H9 (cell line): ENCODE data around the gene WSCD2. TPM values are rescaled to one million over a fixed set of nuclear protein-coding genes. Genes with fewer than 3 reads are reported as not detected.

Experiments
- DNase-seq: peaks from one replicate; pipeline ENCODE4 v3.0.0-alpha.2; 2017
- H2AFZ ChIP-seq: one replicate; pipeline ENCODE4 v1.6.1; 2013; ENCODE audit warnings: mild to moderate bottlenecking, low read length, control low read depth, moderate library complexity
- H2AK5ac ChIP-seq: 2 replicates; pipeline ENCODE4 v1.6.1; 2013; ENCODE audit warnings: low read length, control low read depth, mixed read lengths; ENCODE audit not compliant: insufficient read length
- H2BK120ac ChIP-seq: one replicate; pipeline ENCODE4 v1.6.1; 2013; ENCODE audit warnings: low read depth, mild to moderate bottlenecking, low read length, control low read depth, inconsistent platforms; ENCODE audit not compliant: poor library complexity, severe bottlenecking
- H2BK12ac ChIP-seq: 2 replicates; pipeline ENCODE4 v1.6.1; 2013; ENCODE audit warnings: low read length, control low read depth, mixed read lengths, low read depth; ENCODE audit not compliant: insufficient read length
- H2BK15ac ChIP-seq: 2 replicates; pipeline ENCODE4 v1.6.1; 2013; ENCODE audit warnings: low read depth, low read length, control low read depth
- H2BK20ac ChIP-seq: one replicate; pipeline ENCODE4 v1.6.1; 2013; ENCODE audit warnings: low read depth, mild to moderate bottlenecking, low read length, control low read depth, inconsistent platforms; ENCODE audit not compliant: poor library complexity, severe bottlenecking
- H2BK5ac ChIP-seq: 2 replicates; pipeline ENCODE4 v1.6.1; 2013; ENCODE audit warnings: low read length, control low read depth, mixed read lengths; ENCODE audit not compliant: insufficient read length
- H3K14ac ChIP-seq: 2 replicates; pipeline ENCODE4 v1.6.1; 2013; ENCODE audit warnings: low read length, control low read depth; ENCODE audit not compliant: insufficient read depth
- H3K18ac ChIP-seq: 2 replicates; pipeline ENCODE4 v1.6.1; 2013; ENCODE audit warnings: low read depth, mild to moderate bottlenecking, mixed read lengths, low read length, control low read depth; ENCODE audit not compliant: insufficient read length
- H3K23ac ChIP-seq: 2 replicates; pipeline ENCODE4 v1.6.1; 2013; ENCODE audit warnings: low read length, control low read depth, mixed read lengths, low read depth; ENCODE audit not compliant: insufficient read length
- H3K23me2 ChIP-seq: 2 replicates; pipeline ENCODE4 v1.6.1; 2013; ENCODE audit warnings: low read depth, mild to moderate bottlenecking, mixed read lengths, low read length, control low read depth; ENCODE audit not compliant: insufficient read length, poor library complexity, severe bottlenecking
- H3K27ac ChIP-seq: 2 replicates; pipeline ENCODE4 v1.5.1; 2013; ENCODE audit warnings: low read length, control low read depth, mixed read lengths, low read depth; ENCODE audit not compliant: insufficient read length
- H3K27me3 ChIP-seq: 2 replicates; pipeline ENCODE4 v1.6.1; 2013; ENCODE audit warnings: low read length, control low read depth, inconsistent platforms; ENCODE audit not compliant: insufficient read depth
- H3K4ac ChIP-seq: 2 replicates; pipeline ENCODE4 v1.6.1; 2013; ENCODE audit warnings: low read depth, mild to moderate bottlenecking, control low read depth, inconsistent platforms, low read length, moderate library complexity
- H3K4me1 ChIP-seq: 2 replicates; pipeline ENCODE4 v1.6.1; 2013; ENCODE audit warnings: low read length, control low read depth, inconsistent platforms; ENCODE audit not compliant: insufficient read depth
- H3K4me2 ChIP-seq: 2 replicates; pipeline ENCODE4 v1.6.1; 2013; ENCODE audit warnings: low read length, control low read depth, mixed read lengths; ENCODE audit not compliant: insufficient read length, insufficient read depth
- H3K56ac ChIP-seq: 2 replicates; pipeline ENCODE4 v1.6.1; 2013; ENCODE audit warnings: low read depth, mild to moderate bottlenecking, mixed read lengths, low read length, control low read depth; ENCODE audit not compliant: insufficient read length
- H3K79me1 ChIP-seq: 2 replicates; pipeline ENCODE4 v1.6.1; 2013; ENCODE audit warnings: low read depth, mild to moderate bottlenecking, moderate library complexity, low read length, control low read depth, inconsistent platforms; ENCODE audit not compliant: insufficient read depth, poor library complexity, severe bottlenecking
- H3K79me2 ChIP-seq: 2 replicates; pipeline ENCODE4 v1.6.1; 2013; ENCODE audit warnings: low read length, control low read depth, inconsistent platforms; ENCODE audit not compliant: insufficient read depth
- H3K9ac ChIP-seq: 2 replicates; pipeline ENCODE4 v1.6.1; 2013; ENCODE audit warnings: low read length, control low read depth, mixed read lengths; ENCODE audit not compliant: insufficient read length; ENCODE audit errors: extremely low read depth
- H3K9me3 ChIP-seq: one replicate; pipeline ENCODE4 v1.6.1; 2013; ENCODE audit warnings: low read depth, low read length, inconsistent platforms; ENCODE audit not compliant: control insufficient read depth
- H3T11ph ChIP-seq: one replicate; pipeline ENCODE4 v1.6.1; 2013; ENCODE audit warnings: mild to moderate bottlenecking, low read length, control low read depth, inconsistent platforms
- H4K20me1 ChIP-seq: one replicate; pipeline ENCODE4 v1.6.1; 2013; ENCODE audit not compliant: control insufficient read depth, insufficient read length, insufficient read depth
- H4K5ac ChIP-seq: 2 replicates; pipeline ENCODE4 v1.6.1; 2013; ENCODE audit warnings: low read depth, mild to moderate bottlenecking, mixed read lengths, low read length, control low read depth; ENCODE audit not compliant: insufficient read length
- H4K8ac ChIP-seq: replicated peaks from 2 replicates; pipeline ENCODE4 v1.6.1; 2013; ENCODE audit warnings: low read length, control low read depth, mixed read lengths, low read depth; ENCODE audit not compliant: insufficient read length
- H4K91ac ChIP-seq: 2 replicates; pipeline ENCODE4 v1.6.1; 2013; ENCODE audit warnings: low read depth, mild to moderate bottlenecking, moderate library complexity, mixed read lengths, low read length, control low read depth; ENCODE audit not compliant: insufficient read length
- H3K27ac Mint-ChIP-seq, 3 experiments: 2 replicates in 2 of 3; 3 replicates in 1 of 3; pipeline ENCODE4 v1.8.0; 2020 to 2021; ENCODE audit warnings: mixed read lengths in 3 of 3, mild to moderate bottlenecking in 1 of 3, moderate library complexity in 1 of 3
- H3K27me3 Mint-ChIP-seq: 2 replicates; pipeline ENCODE4 v1.8.0; 2021; ENCODE audit warnings: low read depth, mild to moderate bottlenecking, moderate library complexity, mixed read lengths
- H3K36me3 Mint-ChIP-seq, 3 experiments: 2 replicates in 2 of 3; 3 replicates in 1 of 3; pipeline ENCODE4 v1.8.0; 2020 to 2021; ENCODE audit warnings: low read depth in 3 of 3, mixed read lengths in 3 of 3; ENCODE audit not compliant: insufficient read depth in 1 of 3
- H3K4me1 Mint-ChIP-seq, 2 experiments: 2 replicates each; pipeline ENCODE4 v1.8.0; 2020; ENCODE audit warnings: mixed read lengths in 2 of 2
- H3K4me3 Mint-ChIP-seq, 2 experiments: 2 replicates in 1 of 2; 3 replicates in 1 of 2; pipeline ENCODE4 v1.8.0; 2020 to 2021; ENCODE audit warnings: mild to moderate bottlenecking in 2 of 2, mixed read lengths in 2 of 2, moderate library complexity in 1 of 2
- H3K9me3 Mint-ChIP-seq, 2 experiments: 2 replicates in 1 of 2; 3 replicates in 1 of 2; pipeline ENCODE4 v1.8.0; 2020; ENCODE audit warnings: mild to moderate bottlenecking in 2 of 2, mixed read lengths in 2 of 2, moderate library complexity in 1 of 2
- CTCF ChIP-seq: fragments of 200-600 bp; sonication (generic); conservative IDR thresholded peaks from 3 replicates; pipeline ENCODE4 v1.8.0; 2021; ENCODE audit warnings: antibody characterized with exemption, mild to moderate bottlenecking
- WGBS: extraction: QIAGEN DNeasy Blood & Tissue Kit; methylation state at CpG from one replicate; pipeline ENCODE4 v1.1.7; 2013; ENCODE audit warnings: missing lambda C conversion rate, low lambda C conversion rate, mixed read lengths; ENCODE audit not compliant: insufficient read length; ENCODE audit errors: extremely low coverage; 5-methylcytosine and 5-hydroxymethylcytosine counted together
- total RNA-seq: library from RNA; stranded (reverse); gene quantifications from 2 replicates; pipeline ENCODE4 v1.2.1, GENCODE V29; 2021

WSCD2 gene
- total RNA-seq, 1 experiment from 2014 or later = 0.92 TPM

GRCh38 chr12:108282160-108282559 lies 153.1 kb downstream of the WSCD2 start:
- no peak overlapping the region for H2BK5ac ChIP-seq
- Mint-ChIP-seq H3K4me1 (peaks cover 30 to 32% of the 10 kb centered on the region in 2 experiments), H3K27ac (no peak overlapping the region), H3K36me3 (no peaks in the 10 kb centered on the region; a peak in 1 of 7 replicates), H3K9me3 (peaks cover 2% of the 10 kb centered on the region in 2 experiments; a peak in 1 of 5 replicates), H3K27me3 (no peaks in the 10 kb centered on the region; the same call in none of the 2 replicates), H3K4me3 (no peak overlapping the region)
- H3K23ac ChIP-seq = no peak overlapping the region
- H3K18ac ChIP-seq = no peak overlapping the region
- H4K20me1 ChIP-seq = peaks cover 3% of the 10 kb centered on the region
- no peak overlapping the region for H4K5ac ChIP-seq
- H4K8ac ChIP-seq = no peak overlapping the region
- no peak overlapping the region for H2AFZ ChIP-seq
- H2BK120ac ChIP-seq = no peak overlapping the region
- no peak overlapping the region for H3T11ph ChIP-seq
- H3K9ac ChIP-seq = no peak overlapping the region
- no peaks in the 10 kb centered on the region for H3K79me2 ChIP-seq
- no peak overlapping the region for H2AK5ac ChIP-seq
- H3K79me1 ChIP-seq = no peaks in the 10 kb centered on the region
- H4K91ac ChIP-seq = no peak overlapping the region
- no peak overlapping the region for H3K27ac ChIP-seq
- no peak overlapping the region for H3K14ac ChIP-seq
- H2BK15ac ChIP-seq = no peak overlapping the region
- H3K4me2 ChIP-seq = no peak overlapping the region
- no peak overlapping the region for H3K4ac ChIP-seq
- no peaks in the 10 kb centered on the region for H3K9me3 ChIP-seq
- H2BK12ac ChIP-seq = no peak overlapping the region
- H2BK20ac ChIP-seq = no peak overlapping the region
- no peaks in the 10 kb centered on the region for H3K27me3 ChIP-seq
- H3K56ac ChIP-seq = no peak overlapping the region
- no CpG with 5 or more reads among the region's 2 CpGs for whole genome bisulfite sequencing
- no peak for DNase-seq
- H3K4me1 ChIP-seq = no peaks in the 10 kb centered on the region
- H3K23me2 ChIP-seq = no peaks in the 10 kb centered on the region
- TF ChIP-seq CTCF = no peak
